Ovary (tissue), 3 donors: Measurements from ENCODE around the gene KLK11.

ENCODE experiments used
- CTCF ChIP-seq, 3 donors: fragments of 450-650 bp in 2 of 3; fragments of 200-600 bp in 1 of 3; IDR thresholded peaks; one replicate each; pipeline versions ENCODE4 v1.5.1 to v1.8.0; 2016 to 2022; ENCODE audit warnings: antibody characterized with exemption in 3 of 3, mild to moderate bottlenecking in 1 of 3
- EP300 ChIP-seq: sonication (generic); formaldehyde crosslinking; IDR thresholded peaks from one replicate; pipeline ENCODE4 v1.6.1; 2017; ENCODE audit warnings: antibody characterized with exemption
- donor health status: DM: no; HTN: no; CAD: no.

GRCh38 chr19:51031220-51031879, 4.9 kb upstream of the KLK11 start:
- TF ChIP-seq CTCF (IDR thresholded peaks at IDR 0.05): no peak
- TF ChIP-seq EP300: no peak
